ENCODE results near the gene ESPNL.
"Not testable (repeated sequence)": the region's sequence is repeated elsewhere in the genome, so short reads cannot be mapped to it uniquely, and the experiment has no call there.

The ESPNL gene

GRCh38 chr2:238107525-238108422 lies 7.6 kb downstream of the ESPNL start:
- Mint-ChIP-seq H3K36me3 (no peaks in the 10 kb centered on the region), H3K27ac (peak overlapping the region; percentile 7), H3K27me3 (peaks cover 4% of the 10 kb centered on the region), H3K4me1 (peaks cover 22% of the 10 kb centered on the region), H3K4me3 (no peak overlapping the region), H3K9me3 (peaks cover 3% of the 10 kb centered on the region)
- peak; percentile 23 for DNase-seq
- CTCF ChIA-PET: interaction anchor here (0.8 to 1.4 kb wide), 2 partner anchors 139 to 250 kb away, joined by 3 to 5 read pairs; no protein-coding TSS in a partner anchor

- peaks cover 4% of the 10 kb centered on the region for H3K27me3 Mint-ChIP-seq
- H3K4me1 Mint-ChIP-seq: peaks cover 22% of the 10 kb centered on the region
- H3K27ac Mint-ChIP-seq: peak overlapping the region; percentile 7
- CTCF ChIA-PET: interaction anchor here (0.6 to 1.4 kb wide), 5 partner anchors 21 to 250 kb away, joined by 3 to 5 read pairs (median 3); partner anchors contain the start of gene ERFE
- no peak overlapping the region for H3K4me3 Mint-ChIP-seq
- peak; percentile 65 for DNase-seq
- H3K9me3 Mint-ChIP-seq: peaks cover 6% of the 10 kb centered on the region
- H3K36me3 Mint-ChIP-seq: no peaks in the 10 kb centered on the region
These were observed 8.5 kb downstream of the ESPNL start for GRCh38 chr2:238108423-238109183.

GRCh38 chr2:238113611-238114010 lies 13.5 kb downstream of the ESPNL start:
- DNase-seq: no peak
- H3K9me3 Mint-ChIP-seq: peaks cover 6% of the 10 kb centered on the region
- CTCF ChIA-PET: no interaction called here
- no peak overlapping the region for H3K27ac Mint-ChIP-seq
- peaks cover 30% of the 10 kb centered on the region for H3K27me3 Mint-ChIP-seq
- H3K36me3 Mint-ChIP-seq: no peaks in the 10 kb centered on the region
- H3K4me1 Mint-ChIP-seq: peaks cover 10% of the 10 kb centered on the region
- no peak overlapping the region for H3K4me3 Mint-ChIP-seq

- H3K4me1 Mint-ChIP-seq: peaks cover 2% of the 10 kb centered on the region
- CTCF ChIA-PET: no interaction called here
- peaks cover 6% of the 10 kb centered on the region for H3K9me3 Mint-ChIP-seq
These were observed 14.2 kb downstream of the ESPNL start for GRCh38 chr2:238114331-238114841.

GRCh38 chr2:238114851-238115660 lies 14.9 kb downstream of the ESPNL start:
- CTCF ChIA-PET: no interaction called here
- Mint-ChIP-seq H3K27ac (no peak overlapping the region), H3K4me1 (no peaks in the 10 kb centered on the region), H3K9me3 (peaks cover 6% of the 10 kb centered on the region), H3K4me3 (no peak overlapping the region), H3K27me3 (peaks cover 44% of the 10 kb centered on the region), H3K36me3 (no peaks in the 10 kb centered on the region)
- no peak for DNase-seq

More at GRCh38 chr2:238114331-238114841, 14.2 kb downstream of the ESPNL start:
- no peak for DNase-seq
- Mint-ChIP-seq H3K4me3 (no peak overlapping the region), H3K36me3 (no peaks in the 10 kb centered on the region), H3K27me3 (peaks cover 37% of the 10 kb centered on the region), H3K27ac (no peak overlapping the region)

- H3K27ac Mint-ChIP-seq, DNase-seq, H3K9me3 Mint-ChIP-seq, H3K4me3 Mint-ChIP-seq, H3K36me3 Mint-ChIP-seq, H3K4me1 Mint-ChIP-seq, CTCF ChIA-PET: not testable (repeated sequence)
- H3K27me3 Mint-ChIP-seq: peaks cover 46% of the 10 kb centered on the region
These were observed 15.6 kb downstream of the ESPNL start for GRCh38 chr2:238115709-238116108.

GRCh38 chr2:238116298-238117198 lies 16.4 kb downstream of the ESPNL start:
- CTCF ChIA-PET: no interaction called here
- Mint-ChIP-seq H3K4me3 (no peak overlapping the region), H3K36me3 (no peaks in the 10 kb centered on the region)

GRCh38 chr2:238117199-238118154 lies 17.3 kb downstream of the ESPNL start:
- DNase-seq: no peak
- H3K9me3 Mint-ChIP-seq: peaks cover 6% of the 10 kb centered on the region
- no peaks in the 10 kb centered on the region for H3K36me3 Mint-ChIP-seq
- no peak overlapping the region for H3K4me3 Mint-ChIP-seq
- no peak overlapping the region for H3K27ac Mint-ChIP-seq
- H3K27me3 Mint-ChIP-seq: peaks cover 46% of the 10 kb centered on the region
- H3K4me1 Mint-ChIP-seq: no peaks in the 10 kb centered on the region
- CTCF ChIA-PET: no interaction called here

More at GRCh38 chr2:238116298-238117198, 16.4 kb downstream of the ESPNL start:
- Mint-ChIP-seq H3K27me3 (peaks cover 46% of the 10 kb centered on the region), H3K4me1 (no peaks in the 10 kb centered on the region), H3K27ac (no peak overlapping the region), H3K9me3 (peaks cover 6% of the 10 kb centered on the region)
- DNase-seq: no peak

- CTCF ChIA-PET: no interaction called here
- Mint-ChIP-seq H3K9me3 (no peaks in the 10 kb centered on the region), H3K27me3 (peaks cover 39% of the 10 kb centered on the region), H3K4me1 (no peaks in the 10 kb centered on the region), H3K4me3 (no peak overlapping the region), H3K36me3 (no peaks in the 10 kb centered on the region), H3K27ac (no peak overlapping the region)
- no peak for DNase-seq
These were observed 19.8 kb downstream of the ESPNL start for GRCh38 chr2:238119756-238120462.

GRCh38 chr2:238120463-238121298 lies 20.5 kb downstream of the ESPNL start:
- CTCF ChIA-PET: no interaction called here
- peaks cover 39% of the 10 kb centered on the region for H3K27me3 Mint-ChIP-seq
- H3K36me3 Mint-ChIP-seq: no peaks in the 10 kb centered on the region
- no peak overlapping the region for H3K4me3 Mint-ChIP-seq
- H3K27ac Mint-ChIP-seq: no peak overlapping the region
- no peaks in the 10 kb centered on the region for H3K4me1 Mint-ChIP-seq
- no peak for DNase-seq
- H3K9me3 Mint-ChIP-seq: no peaks in the 10 kb centered on the region

- no peak overlapping the region for H3K27ac Mint-ChIP-seq
- no peak overlapping the region for H3K4me3 Mint-ChIP-seq
These were observed 21.6 kb downstream of the ESPNL start for GRCh38 chr2:238121511-238122286.

More at GRCh38 chr2:238121511-238122286, 21.6 kb downstream of the ESPNL start:
- Mint-ChIP-seq H3K9me3 (no peaks in the 10 kb centered on the region), H3K27me3 (peaks cover 33% of the 10 kb centered on the region), H3K4me1 (no peaks in the 10 kb centered on the region), H3K36me3 (no peaks in the 10 kb centered on the region)
- CTCF ChIA-PET: no interaction called here
- no peak for DNase-seq

Measured in activated naive CD4-positive, alpha-beta T cell treated with anti-CD3 and anti-CD28 coated beads, Interleukin-2, amount 10 ng/mL, durations not matched to agents 7 days and 5 days (primary cell).